ENCODE results near the gene RER1.

RER1 gene

DNA sequence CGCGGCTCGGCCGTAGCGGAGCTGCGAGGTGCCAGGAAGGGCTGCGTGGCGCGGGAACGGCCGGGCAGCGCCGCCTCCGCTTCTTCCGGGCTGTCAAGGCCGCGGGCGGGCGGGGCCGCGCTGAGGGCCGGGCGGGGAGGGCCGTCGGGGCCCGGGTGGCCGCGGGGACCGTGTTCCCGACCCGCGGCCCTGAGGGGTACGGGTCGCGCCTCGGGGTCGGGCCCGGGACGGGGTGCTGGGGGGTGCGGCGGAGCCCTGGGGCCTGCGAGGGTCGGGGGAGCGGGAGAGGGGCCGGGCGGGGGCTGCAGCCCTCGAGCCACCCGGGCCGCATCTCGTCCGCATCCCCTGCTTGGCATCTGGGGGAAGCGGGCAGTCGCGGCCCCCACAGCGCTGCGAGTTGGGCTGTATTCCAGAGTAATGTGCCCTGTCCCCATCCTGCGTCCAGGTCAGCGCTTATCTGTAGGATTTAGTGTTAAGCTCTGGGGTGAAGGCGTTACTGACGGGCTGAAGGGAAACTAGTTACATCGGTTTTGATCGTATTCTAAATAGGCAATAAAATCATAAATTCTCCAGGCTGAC is 379 bp downstream of the RER1 start:
- DNase-seq: no peak

DNA sequence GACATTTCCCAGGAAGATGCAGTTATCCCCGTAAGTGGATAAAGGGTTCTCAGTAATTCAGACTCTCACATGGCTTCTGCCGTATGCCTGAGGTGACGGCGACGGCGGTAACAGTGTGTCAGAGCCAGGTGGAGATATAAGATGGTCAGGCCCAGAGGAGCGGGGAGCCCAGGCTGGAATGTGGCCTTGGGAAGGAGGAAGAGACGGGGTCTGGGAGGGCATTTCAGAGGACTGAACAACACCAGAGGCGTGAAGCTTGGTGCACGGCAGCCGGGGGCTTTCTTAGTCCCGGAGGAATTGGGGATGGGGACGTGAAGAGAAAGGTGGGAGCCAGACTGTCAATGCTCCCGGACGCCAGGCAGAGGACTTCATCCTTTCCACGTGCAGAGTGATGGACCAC is 1.0 kb downstream of the RER1 start:
- no peak for DNase-seq

- DNase-seq: no peak
Observed at GRCh38 chr1:2393471-2393877, 1.8 kb downstream of the RER1 start.

DNA sequence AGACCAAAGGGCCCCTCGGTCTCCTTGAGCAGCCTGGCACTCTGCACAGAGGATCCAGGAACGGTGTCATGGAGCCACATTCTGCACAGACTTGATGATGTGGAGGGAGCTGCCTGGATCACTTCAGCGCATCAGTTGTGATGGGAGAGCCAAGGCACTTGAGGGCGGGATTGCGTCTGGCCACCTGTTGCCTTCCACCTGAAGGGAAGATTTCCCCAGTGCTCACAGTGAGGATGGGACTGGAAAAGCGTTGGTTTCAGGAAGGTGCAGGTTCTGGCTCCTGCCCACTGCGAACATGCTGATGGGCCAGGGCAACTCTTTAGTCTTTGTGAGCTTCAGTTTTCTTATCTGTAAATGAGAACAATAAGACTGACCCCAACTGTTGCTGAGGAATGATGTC is 2.6 kb downstream of the RER1 start:
- no peak for DNase-seq

- no peak for DNase-seq
Observed at GRCh38 chr1:2394761-2395160, 3.1 kb downstream of the RER1 start.

- no peak for DNase-seq
Observed at GRCh38 chr1:2395245-2395644, 3.6 kb downstream of the RER1 start.

- no peak for DNase-seq
Observed at GRCh38 chr1:2396059-2396458, 4.4 kb downstream of the RER1 start.

DNA sequence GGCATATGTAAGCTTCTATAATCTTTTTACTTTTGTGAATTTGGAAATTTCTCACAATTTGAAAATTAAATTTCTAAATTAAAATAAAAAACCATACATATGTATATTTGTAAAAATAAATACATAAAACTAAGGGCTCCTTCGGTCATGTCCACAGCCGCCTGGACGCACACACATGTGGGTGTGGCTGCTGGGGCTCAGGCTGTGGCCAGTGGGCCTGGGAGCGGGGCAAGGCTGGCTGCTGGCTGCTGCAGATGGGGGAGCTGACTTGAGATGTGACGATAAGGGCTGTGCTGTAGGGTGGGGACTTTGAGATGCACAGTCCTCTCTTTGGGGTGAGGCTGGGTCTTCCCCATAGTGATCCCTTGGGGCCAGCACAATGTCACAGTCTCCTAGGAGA is 4.8 kb downstream of the RER1 start:
- DNase-seq: no peak

GRCh38 chr1:2397007-2397679 is 5.5 kb downstream of the RER1 start:
- DNase-seq: no peak

DNA sequence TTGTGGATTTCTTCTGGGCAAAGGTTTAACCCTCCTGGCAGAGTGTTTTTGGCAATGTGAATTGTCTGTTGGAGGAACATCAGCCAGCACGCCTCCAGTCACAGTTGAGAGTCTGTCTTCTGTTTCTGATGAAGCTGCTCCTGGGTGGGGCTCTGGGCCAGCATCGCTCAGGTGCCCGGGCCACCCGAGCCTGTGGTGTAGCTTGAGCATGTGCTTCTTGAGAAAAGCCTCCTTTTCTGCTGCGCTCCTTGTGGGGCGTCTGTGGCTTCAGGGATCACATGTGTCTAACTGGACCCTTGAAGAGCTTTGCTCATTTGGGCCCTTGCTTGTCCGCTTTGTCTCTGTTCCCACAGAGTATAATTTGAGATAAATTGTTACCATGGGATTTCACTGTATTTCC is 7.2 kb downstream of the RER1 start:
- no peak for DNase-seq

- no peak for DNase-seq
Observed at GRCh38 chr1:2399890-2400575, 8.4 kb downstream of the RER1 start.

GRCh38 chr1:2400576-2400909 is 8.9 kb downstream of the RER1 start:
- DNase-seq: no peak

DNA sequence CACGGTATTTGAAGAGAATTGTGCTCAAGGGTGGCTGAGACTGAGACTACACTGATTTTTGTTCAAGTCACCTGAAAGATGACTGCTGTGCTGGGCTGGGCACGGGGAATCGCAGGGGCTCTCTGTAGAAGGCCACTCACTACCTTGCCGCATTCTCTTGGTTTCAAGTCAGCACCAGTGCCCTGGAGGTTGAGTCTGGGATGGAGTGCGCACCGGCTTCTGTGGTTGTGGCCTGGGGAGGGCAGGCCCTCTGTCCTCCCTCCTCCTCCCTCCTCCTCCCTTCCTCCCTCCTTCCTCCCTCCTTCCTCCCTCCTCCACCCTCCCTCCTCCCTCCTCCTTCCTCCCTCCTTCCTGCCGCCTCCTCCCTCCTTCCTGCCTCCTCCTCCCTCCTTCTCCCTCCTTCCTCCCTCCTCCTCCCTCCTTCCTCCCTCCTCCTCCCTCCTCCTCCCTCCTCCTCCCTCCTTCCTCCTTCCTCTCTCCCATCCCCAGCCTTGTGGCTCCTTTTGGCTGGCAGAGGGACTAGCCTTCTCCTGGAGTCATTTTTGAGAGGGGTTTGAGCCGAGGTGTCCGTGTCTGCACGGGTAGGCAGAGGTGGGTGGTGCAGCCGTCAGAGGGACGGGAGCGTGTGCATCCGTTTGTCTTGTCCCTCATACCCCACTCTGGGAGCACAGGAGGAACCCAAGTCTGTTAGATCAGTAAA is 9.5 kb downstream of the RER1 start:
- no peak for DNase-seq

DNA sequence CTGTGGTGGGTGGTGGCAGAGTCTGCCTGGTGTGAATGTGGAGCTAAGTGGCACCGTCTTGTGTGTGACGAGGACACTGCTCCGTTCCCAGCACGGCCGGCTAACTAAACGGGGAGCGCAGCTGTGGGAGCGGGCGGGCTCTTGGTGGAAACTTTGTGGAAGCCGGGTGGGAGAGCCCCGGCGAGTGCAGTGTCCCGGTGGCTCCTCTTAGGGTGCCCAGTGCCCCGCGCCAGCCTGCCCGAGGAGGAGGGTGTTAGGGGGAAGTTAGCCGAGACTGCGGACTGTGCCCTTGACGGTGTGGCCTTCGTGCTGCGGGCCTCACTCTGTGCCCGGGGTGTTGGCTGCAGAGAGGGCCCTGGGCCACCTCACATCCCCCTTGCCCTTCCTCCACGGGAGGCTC is 10.8 kb downstream of the RER1 start:
- DNase-seq: no peak

DNA sequence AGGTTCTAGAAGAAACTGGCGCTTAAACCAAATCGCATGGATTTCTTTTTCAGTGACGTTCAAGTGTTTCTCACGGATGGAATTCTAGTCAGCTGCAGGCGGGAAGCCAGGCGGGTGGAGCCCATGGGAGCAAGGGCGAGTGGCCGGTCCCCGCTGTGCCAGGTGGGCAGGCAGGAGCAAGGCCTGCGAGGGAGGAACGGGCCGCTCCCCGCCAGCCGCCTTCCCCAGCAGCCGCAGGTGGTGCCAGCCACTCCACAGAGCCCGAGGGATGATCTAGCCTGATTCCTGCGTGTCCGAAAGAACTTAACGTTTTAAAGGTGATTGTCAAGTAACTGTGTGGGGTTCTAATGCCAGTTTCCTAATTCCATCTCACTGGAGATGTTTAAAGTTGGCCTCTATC is 11.6 kb downstream of the RER1 start:
- no peak for DNase-seq

- DNase-seq: no peak
Observed at GRCh38 chr1:2404142-2404889, 12.7 kb downstream of the RER1 start.

- DNase-seq: no peak
Observed at GRCh38 chr1:2404890-2405511, 13.4 kb downstream of the RER1 start.

- no peak for DNase-seq
Observed at GRCh38 chr1:2405588-2406295, 14.1 kb downstream of the RER1 start.

- no peak for DNase-seq
Observed at GRCh38 chr1:2406451-2407041, 14.9 kb downstream of the RER1 start.

DNA sequence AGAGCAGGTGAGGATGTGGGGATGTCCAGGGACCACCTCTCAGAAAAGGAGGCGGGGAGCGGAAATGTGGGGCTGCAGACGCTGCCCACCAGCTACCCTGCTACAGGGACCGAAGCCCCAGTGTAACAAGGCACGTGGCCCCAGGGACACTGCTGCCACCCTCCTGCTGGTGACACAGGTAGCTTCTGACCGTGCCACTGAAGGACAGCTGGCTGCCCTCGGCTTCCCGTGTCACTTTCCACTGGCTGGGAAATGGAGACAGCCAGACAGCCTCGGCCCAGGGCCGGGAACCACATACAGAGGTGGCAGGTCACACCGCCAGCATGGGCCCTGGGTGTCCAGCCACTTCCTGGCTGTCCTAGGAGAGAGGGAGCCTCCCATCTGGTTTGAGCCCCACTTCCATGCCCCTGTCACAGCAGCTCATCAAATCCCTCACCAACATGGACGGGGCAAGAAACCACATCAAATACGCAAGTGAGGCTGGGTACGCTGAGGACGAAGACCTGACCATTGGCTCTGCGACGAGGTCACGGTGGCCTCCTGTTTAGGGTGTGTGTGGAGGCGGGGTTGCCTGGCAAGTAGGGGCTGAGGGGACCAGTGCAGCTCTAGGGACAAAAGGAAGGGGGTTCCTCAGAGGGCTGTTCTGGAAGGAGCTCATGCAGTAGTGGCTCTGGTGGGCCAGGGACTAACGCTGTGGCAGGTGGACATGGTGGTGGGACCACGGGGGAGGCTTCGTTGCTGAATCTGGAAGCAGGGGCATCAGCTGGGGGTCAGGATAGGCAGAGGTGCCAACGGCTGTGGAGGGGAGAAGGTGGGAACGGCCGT is 15.7 kb downstream of the RER1 start:
- no peak for DNase-seq

- no peak for DNase-seq
Observed at GRCh38 chr1:2407991-2408275, 16.3 kb downstream of the RER1 start.

Measured in activated CD4-positive, alpha-beta T cell treated with anti-CD3 and anti-CD28 coated beads, Interleukin-2, amount 50 U/mL, for 1 hour (primary cell).